Left ventricle myocardium inferior (tissue), 1 donor: ENCODE data around the gene ALDH1B1. TPM values are rescaled to one million over a fixed set of nuclear protein-coding genes. Genes with fewer than 3 reads are reported as not detected.

Experiments used
- DNase-seq: peaks from one replicate; pipeline ENCODE4 v3.0.0-alpha.2; 2020
- H3K27ac ChIP-seq: fragments of 200-600 bp; replicated peaks from 2 replicates; pipeline ENCODE4 v1.8.0; 2021
- H3K27me3 ChIP-seq: fragments of 200-600 bp; 2 replicates; pipeline ENCODE4 v1.8.0; 2021; ENCODE audit warnings: low read depth
- H3K36me3 ChIP-seq: fragments of 200-600 bp; 2 replicates; pipeline ENCODE4 v1.8.0; 2021
- H3K4me1 ChIP-seq: fragments of 200-600 bp; 2 replicates; pipeline ENCODE4 v1.8.0; 2021
- H3K4me3 ChIP-seq: fragments of 200-600 bp; 2 replicates; pipeline ENCODE4 v1.8.0; 2021; ENCODE audit warnings: mild to moderate bottlenecking, moderate library complexity
- H3K9me3 ChIP-seq: fragments of 200-600 bp; replicated peaks from 2 replicates; pipeline ENCODE4 v1.8.0; 2021
- intact Hi-C: fragments of 100-400 bp; cut with micrococcal nuclease; formaldehyde crosslinking; loops from one replicate; pipeline ENCODE4 v1.11.0; 2022
- total RNA-seq: library from RNA; stranded (reverse); fragmentation: NEBNext Ultra II Directional; extraction: Animal tissue kit (Norgen Biotek cat#: 25700); gene quantifications from one replicate; pipeline ENCODE4 v1.2.1, GENCODE V29; 2021
- TF ChIP-seq, protein P1 (sequence below): fragments of 200-600 bp; IDR thresholded peaks from 2 replicates; pipeline ENCODE4 v1.8.0; 2021; ENCODE audit warnings: antibody characterized with exemption, mild to moderate bottlenecking, borderline replicate concordance
- donor health status: DM: no; HTN: yes; CAD: no; lungs with severe emphysema.

Gene ALDH1B1
- total RNA-seq, 1 donor from 2014 or later: 21.6 TPM

DNA sequence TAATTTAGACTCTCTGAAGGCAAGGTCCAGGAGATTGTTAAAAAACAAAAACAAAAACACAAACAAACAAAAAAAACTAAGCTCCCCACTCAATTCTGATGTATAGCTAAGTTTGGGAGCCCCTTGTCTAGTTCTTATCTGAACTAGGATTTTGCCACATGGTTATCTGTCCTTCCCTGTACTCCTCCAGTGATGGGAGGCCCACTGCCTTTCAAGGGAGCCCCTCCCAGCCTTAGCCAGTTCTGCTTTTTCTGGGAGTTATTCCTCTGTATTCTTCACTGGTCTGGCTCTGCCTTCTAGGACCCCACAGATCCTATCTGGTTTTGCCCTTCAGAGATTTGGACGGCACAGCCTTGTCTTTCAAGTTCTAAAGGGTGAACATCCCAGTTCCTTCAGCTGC is 2.1 kb upstream of the ALDH1B1 start:
- Histone ChIP-seq H3K36me3 (no peaks in the 10 kb centered on the region), H3K4me1 (peaks cover 21% of the 10 kb centered on the region), H3K27me3 (no peaks in the 10 kb centered on the region), H3K27ac (no peak overlapping the region), H3K4me3 (no peak overlapping the region), H3K9me3 (peaks cover 4% of the 10 kb centered on the region)
- DNase-seq: no peak
- intact Hi-C loops: no loop called here
- TF ChIP-seq, protein P1, sequence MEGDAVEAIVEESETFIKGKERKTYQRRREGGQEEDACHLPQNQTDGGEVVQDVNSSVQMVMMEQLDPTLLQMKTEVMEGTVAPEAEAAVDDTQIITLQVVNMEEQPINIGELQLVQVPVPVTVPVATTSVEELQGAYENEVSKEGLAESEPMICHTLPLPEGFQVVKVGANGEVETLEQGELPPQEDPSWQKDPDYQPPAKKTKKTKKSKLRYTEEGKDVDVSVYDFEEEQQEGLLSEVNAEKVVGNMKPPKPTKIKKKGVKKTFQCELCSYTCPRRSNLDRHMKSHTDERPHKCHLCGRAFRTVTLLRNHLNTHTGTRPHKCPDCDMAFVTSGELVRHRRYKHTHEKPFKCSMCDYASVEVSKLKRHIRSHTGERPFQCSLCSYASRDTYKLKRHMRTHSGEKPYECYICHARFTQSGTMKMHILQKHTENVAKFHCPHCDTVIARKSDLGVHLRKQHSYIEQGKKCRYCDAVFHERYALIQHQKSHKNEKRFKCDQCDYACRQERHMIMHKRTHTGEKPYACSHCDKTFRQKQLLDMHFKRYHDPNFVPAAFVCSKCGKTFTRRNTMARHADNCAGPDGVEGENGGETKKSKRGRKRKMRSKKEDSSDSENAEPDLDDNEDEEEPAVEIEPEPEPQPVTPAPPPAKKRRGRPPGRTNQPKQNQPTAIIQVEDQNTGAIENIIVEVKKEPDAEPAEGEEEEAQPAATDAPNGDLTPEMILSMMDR: no peak

DNA sequence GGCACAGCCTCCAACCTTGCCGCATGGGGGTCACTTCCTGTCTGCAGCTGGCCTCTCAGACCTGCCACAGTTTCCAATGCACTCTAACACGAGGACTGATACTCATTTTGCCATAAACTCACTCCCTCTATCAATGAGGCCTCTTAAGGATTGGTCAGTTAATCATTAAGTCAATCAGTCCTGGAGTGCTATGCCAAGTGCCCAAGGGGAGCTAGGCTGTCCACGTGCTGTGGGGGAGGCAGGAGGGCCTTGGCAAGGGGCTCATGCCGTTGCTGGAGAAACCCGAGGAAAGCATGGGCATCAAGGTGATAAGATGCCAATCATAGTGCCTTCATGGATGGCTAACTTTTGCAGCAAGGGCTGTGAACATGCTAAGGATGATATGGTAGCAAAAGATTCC is 1.7 kb upstream of the ALDH1B1 start:
- Histone ChIP-seq H3K27ac (no peak overlapping the region), H3K27me3 (no peaks in the 10 kb centered on the region), H3K4me3 (no peak overlapping the region), H3K4me1 (peaks cover 21% of the 10 kb centered on the region), H3K36me3 (peaks cover 3% of the 10 kb centered on the region), H3K9me3 (no peaks in the 10 kb centered on the region)
- no peak for DNase-seq
- TF ChIP-seq, protein P1: no peak
- intact Hi-C loops: no loop called here

DNA sequence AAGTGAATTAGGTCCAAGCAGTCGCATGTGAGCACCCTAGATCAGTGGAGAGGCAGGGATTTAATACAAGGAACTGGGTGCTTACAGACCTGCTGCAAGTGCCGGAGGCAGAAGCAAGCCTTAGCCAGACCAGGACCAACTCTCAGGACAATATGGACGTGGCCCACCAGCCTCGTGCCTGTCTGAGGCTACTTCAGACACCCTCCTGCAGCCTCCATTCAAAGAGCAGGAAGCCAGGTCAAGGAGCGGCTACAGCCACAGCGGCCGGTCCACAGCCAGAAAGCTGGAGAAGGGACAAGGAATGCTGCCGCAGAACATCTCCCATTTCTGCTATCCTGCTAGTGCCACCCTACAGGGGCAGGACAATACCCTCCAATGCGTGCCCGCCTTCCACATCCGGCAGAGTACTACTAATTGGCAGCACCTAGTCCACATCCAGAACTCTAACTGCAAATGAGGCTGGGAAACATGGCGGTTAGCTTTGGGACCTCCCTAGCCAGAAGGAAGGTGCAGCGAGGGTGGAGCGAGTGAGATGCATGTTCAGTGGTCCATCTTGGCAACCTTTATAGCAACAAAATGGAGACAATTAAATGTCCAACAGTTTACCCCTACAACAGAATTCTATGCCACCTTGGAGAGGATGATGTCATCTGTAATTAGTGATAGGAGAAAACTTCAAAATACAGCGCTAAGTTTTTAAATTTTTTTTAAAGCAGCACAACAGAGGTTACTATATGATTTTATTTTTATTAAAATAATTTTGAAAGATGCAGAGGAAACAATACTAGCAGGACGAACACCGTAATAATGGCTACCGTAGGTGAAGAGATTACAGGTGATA is 1.0 kb upstream of the ALDH1B1 start:
- Histone ChIP-seq H3K4me3 (peak overlapping the region; percentile 90), H3K9me3 (no peaks in the 10 kb centered on the region), H3K27me3 (no peaks in the 10 kb centered on the region), H3K36me3 (peaks cover 10% of the 10 kb centered on the region), H3K27ac (no peak overlapping the region), H3K4me1 (peaks cover 21% of the 10 kb centered on the region)
- intact Hi-C loops: no loop called here
- DNase-seq: no peak
- TF ChIP-seq, protein P1: no peak

DNA sequence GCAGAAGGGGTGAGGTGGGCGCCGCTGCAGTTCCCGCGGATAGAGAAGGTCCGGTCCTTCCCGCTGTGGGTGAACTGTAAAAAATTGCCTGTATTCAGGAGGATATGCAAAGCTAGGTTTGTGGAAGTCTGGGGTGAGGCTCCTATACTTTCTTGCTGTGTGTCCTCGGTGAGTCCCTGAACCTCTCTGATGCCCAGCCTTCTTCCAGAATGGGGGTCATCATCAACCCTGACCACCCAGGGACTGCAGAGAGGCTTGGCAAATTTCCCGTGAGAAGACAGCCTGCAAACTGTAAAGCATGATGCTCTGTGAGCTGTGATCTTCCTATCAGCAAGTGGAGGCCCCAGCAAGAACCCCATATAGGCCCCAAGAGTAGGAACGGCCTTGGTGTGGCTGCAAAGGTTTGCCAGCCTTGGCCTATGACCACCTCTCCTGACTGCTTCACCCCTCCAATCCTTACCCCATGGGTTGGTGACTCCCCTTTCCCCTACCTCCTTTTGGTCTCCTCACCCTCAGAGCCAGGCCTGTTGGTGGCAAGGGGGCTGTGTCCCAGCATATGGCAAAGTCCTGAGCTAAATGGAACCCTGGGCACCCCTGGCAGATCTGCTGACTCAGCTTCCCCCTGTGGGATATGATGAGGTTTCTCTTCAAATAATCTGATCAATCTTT is 760 bp downstream of the ALDH1B1 start:
- intact Hi-C loops: no loop called here
- TF ChIP-seq, protein P1: no peak
- Histone ChIP-seq H3K27ac (peak overlapping the region; percentile 51), H3K27me3 (no peaks in the 10 kb centered on the region), H3K36me3 (peaks cover 20% of the 10 kb centered on the region), H3K9me3 (no peaks in the 10 kb centered on the region), H3K4me1 (peaks cover 21% of the 10 kb centered on the region), H3K4me3 (peak overlapping the region; percentile 90)
- no peak for DNase-seq

DNA sequence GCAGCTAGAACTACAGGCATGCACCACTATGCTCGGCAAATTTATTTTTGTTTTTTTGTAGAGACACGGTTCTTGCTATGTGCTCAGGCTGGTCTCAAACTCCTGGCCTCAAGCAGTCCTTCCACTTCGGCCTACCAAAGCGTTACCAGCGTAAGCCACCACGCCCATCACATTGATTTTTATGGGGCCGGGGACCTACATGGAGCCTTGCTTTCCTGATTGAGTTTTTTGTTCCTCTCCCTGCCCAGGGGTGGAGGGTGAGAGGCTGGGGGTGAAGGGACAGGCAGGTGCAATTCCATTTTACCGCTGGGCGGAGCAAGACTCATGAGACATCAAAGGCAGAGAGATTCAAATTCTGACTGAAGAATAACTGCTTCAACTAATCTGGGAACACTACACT is 1.9 kb downstream of the ALDH1B1 start:
- intact Hi-C loops: no loop called here
- Histone ChIP-seq H3K4me3 (no peak overlapping the region), H3K9me3 (no peaks in the 10 kb centered on the region), H3K27me3 (no peaks in the 10 kb centered on the region), H3K4me1 (peaks cover 17% of the 10 kb centered on the region), H3K36me3 (peaks cover 20% of the 10 kb centered on the region), H3K27ac (no peak overlapping the region)
- TF ChIP-seq, protein P1: no peak
- DNase-seq: no peak
